ENCODE results near the gene DPP10.

GRCh38 chr2:115314119-115314518 is 871.7 kb downstream of the DPP10 start:
- TF ChIP-seq, protein P1, sequence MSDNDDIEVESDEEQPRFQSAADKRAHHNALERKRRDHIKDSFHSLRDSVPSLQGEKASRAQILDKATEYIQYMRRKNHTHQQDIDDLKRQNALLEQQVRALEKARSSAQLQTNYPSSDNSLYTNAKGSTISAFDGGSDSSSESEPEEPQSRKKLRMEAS (IDR thresholded peaks at IDR 0.05) = no peak
- no peak for TF ChIP-seq YY1 (IDR thresholded peaks at IDR 0.05; ENCODE audit: low read depth)
- no peak for TF ChIP-seq EP300 (IDR thresholded peaks at IDR 0.05; ENCODE audit: borderline replicate concordance)

Data from Ishikawa (cell line).